GM19468 (cell line): Measurements from ENCODE around the gene CALML5.

ENCODE experiments used
- ATAC-seq: cut with Tn5 transposase; IDR thresholded peaks from one replicate; pipeline ENCODE4 v1.9.1; 2021; ENCODE audit warnings: mild to moderate bottlenecking, moderate library complexity, moderate number of reproducible peaks; ENCODE audit not compliant: unreplicated experiment; ENCODE audit errors: extremely low read depth

The CALML5 gene

GRCh38 chr10:5519054-5519453, 19.7 kb upstream of the CALML5 start:
- ATAC-seq = no peak

- no peak for ATAC-seq
These were observed 18.8 kb upstream of the CALML5 start for GRCh38 chr10:5518143-5518542.

- no peak for ATAC-seq
These were observed 18.2 kb upstream of the CALML5 start for GRCh38 chr10:5517546-5517945.

- no peak for ATAC-seq
These were observed 16.8 kb upstream of the CALML5 start for GRCh38 chr10:5515948-5516761.

- ATAC-seq = no peak
These were observed 15.0 kb upstream of the CALML5 start for GRCh38 chr10:5514226-5514850.

GRCh38 chr10:5512881-5513612, 13.7 kb upstream of the CALML5 start:
- ATAC-seq = no peak

- ATAC-seq = no peak
These were observed 13.0 kb upstream of the CALML5 start for GRCh38 chr10:5512331-5512730.

- ATAC-seq = no peak
These were observed 12.5 kb upstream of the CALML5 start for GRCh38 chr10:5511885-5512280.

GRCh38 chr10:5511231-5511884, 12.0 kb upstream of the CALML5 start:
- ATAC-seq = no peak

- no peak for ATAC-seq
These were observed 11.1 kb upstream of the CALML5 start for GRCh38 chr10:5510281-5511072.

- ATAC-seq = no peak
These were observed 10.3 kb upstream of the CALML5 start for GRCh38 chr10:5509691-5510090.

GRCh38 chr10:5509236-5509635, 9.9 kb upstream of the CALML5 start:
- ATAC-seq = no peak

- ATAC-seq = no peak
These were observed 9.4 kb upstream of the CALML5 start for GRCh38 chr10:5508786-5509185.

GRCh38 chr10:5508161-5508604, 8.8 kb upstream of the CALML5 start:
- ATAC-seq = no peak

GRCh38 chr10:5507649-5508131, 8.3 kb upstream of the CALML5 start:
- no peak for ATAC-seq

- no peak for ATAC-seq
These were observed 7.6 kb upstream of the CALML5 start for GRCh38 chr10:5506751-5507648.

GRCh38 chr10:5506246-5506645, 6.9 kb upstream of the CALML5 start:
- no peak for ATAC-seq

- no peak for ATAC-seq
These were observed 5.0 kb upstream of the CALML5 start for GRCh38 chr10:5504146-5505072.
